ENCODE results near the gene AGFG1. TPM values are rescaled to one million over a fixed set of nuclear protein-coding genes. Genes with fewer than 3 reads are reported as not detected.

Gene AGFG1
- total RNA-seq, 4 donors from 2014 or later, result 41.0 to 60.3 (median 55.0) TPM

DNA sequence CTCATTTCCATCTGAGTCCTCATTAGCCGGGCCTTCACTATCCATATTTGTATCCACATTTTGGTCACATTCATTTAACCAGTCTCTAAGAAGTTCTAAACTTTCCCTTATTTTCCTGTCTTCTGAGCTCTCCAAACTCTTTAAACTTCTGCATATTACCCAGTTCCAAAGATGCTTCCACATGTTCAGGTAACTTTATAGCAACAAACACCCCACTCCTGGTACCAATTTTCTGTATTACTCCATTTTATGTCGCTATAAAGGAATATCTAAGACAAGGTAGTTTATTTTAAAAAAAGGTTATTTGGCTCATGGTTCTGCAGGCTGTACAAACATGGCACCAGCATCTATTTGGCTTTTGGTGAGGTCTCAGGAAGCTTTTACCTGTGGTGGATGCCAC, 38.8 kb upstream of the AGFG1 start:
- 94% methylated on average over 2 of the region's 2 CpGs for WGBS
- no peak for DNase-seq (ENCODE audit: low spot score in 2 of 2)
- no peak overlapping the region for H3K4me3 ChIP-seq
- no peaks in the 10 kb centered on the region for H3K36me3 ChIP-seq
- no peak overlapping the region for H3K27ac ChIP-seq
- TF ChIP-seq POLR2AphosphoS5 (IDR thresholded peaks at IDR 0.05) (no peak), POLR2A (IDR thresholded peaks at IDR 0.05) (no peak), EP300 (IDR thresholded peaks at IDR 0.05) (no peak)
- no peaks in the 10 kb centered on the region for H3K27me3 ChIP-seq
- no peaks in the 10 kb centered on the region for H3K4me1 ChIP-seq
- no peaks in the 10 kb centered on the region for H3K9me3 ChIP-seq

DNA sequence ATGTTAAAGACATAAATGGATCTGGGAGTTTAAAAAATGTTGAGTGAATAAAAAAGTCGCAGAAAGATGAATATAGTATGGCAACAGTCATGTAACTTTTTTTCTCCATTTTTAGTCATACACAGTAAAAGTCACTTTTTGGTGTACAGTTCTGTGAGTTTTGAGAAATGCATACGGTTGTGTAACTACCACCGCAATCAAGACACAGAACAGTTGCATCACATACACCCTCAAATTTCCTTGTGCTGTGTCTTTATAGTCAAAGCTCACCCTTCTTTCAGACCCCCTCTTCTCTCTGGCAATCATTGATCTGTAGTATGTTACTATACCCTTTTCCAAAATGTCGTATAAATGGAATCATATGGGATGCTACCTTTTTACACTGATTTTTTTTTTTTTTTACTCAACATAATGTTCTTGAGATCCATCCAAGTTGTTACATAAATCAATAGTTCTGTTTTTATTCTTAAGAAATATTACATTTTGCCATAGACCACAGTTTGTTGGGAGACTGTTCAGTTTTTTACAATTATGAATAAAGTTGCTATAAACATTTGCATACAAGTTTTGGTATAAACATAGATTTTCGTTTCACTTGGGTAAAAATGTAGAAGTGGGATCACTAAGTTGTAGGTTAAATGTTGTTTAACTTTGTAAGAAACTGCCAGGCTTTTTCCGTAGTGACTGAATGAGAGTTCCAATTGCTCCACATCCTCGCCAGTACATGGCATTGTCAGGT, 35.4 kb upstream of the AGFG1 start:
- H3K27ac ChIP-seq, result no peak overlapping the region
- H3K4me1 ChIP-seq, result no peaks in the 10 kb centered on the region
- H3K36me3 ChIP-seq, result no peaks in the 10 kb centered on the region
- H3K27me3 ChIP-seq, result no peaks in the 10 kb centered on the region
- 78% methylated on average over 7 of the region's 7 CpGs for WGBS
- no peak overlapping the region for H3K4me3 ChIP-seq
- DNase-seq (ENCODE audit: low spot score in 2 of 2), result no peak
- no peaks in the 10 kb centered on the region for H3K9me3 ChIP-seq
- TF ChIP-seq EP300 (IDR thresholded peaks at IDR 0.05), result no peak
- TF ChIP-seq, protein P1, sequence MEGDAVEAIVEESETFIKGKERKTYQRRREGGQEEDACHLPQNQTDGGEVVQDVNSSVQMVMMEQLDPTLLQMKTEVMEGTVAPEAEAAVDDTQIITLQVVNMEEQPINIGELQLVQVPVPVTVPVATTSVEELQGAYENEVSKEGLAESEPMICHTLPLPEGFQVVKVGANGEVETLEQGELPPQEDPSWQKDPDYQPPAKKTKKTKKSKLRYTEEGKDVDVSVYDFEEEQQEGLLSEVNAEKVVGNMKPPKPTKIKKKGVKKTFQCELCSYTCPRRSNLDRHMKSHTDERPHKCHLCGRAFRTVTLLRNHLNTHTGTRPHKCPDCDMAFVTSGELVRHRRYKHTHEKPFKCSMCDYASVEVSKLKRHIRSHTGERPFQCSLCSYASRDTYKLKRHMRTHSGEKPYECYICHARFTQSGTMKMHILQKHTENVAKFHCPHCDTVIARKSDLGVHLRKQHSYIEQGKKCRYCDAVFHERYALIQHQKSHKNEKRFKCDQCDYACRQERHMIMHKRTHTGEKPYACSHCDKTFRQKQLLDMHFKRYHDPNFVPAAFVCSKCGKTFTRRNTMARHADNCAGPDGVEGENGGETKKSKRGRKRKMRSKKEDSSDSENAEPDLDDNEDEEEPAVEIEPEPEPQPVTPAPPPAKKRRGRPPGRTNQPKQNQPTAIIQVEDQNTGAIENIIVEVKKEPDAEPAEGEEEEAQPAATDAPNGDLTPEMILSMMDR (IDR thresholded peaks at IDR 0.05), result no peak
- no peak for TF ChIP-seq POLR2AphosphoS5 (IDR thresholded peaks at IDR 0.05)
- no peak for TF ChIP-seq POLR2A (IDR thresholded peaks at IDR 0.05)

DNA sequence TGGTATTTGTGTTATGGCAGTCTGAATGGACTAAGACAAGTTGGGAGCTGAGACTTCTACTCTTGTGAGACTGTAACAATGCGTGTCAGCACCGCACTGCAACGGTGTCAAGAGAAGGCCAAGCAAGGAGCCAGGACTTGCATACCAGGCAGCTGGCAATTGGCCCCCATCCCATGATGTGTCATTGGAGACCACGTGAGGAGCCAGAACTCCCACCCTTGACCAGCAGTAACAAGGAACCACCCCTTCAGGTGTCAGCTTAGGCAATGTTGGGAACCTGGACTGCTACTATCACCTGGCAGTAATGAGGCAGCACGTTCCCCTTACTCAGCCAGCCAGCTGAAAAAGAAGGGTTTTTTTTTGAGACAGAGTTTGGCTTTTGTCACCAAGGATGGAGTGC, 32.7 kb upstream of the AGFG1 start:
- Histone ChIP-seq H3K27ac (no peak overlapping the region), H3K4me3 (no peak overlapping the region), H3K9me3 (no peaks in the 10 kb centered on the region), H3K36me3 (no peaks in the 10 kb centered on the region), H3K27me3 (no peaks in the 10 kb centered on the region), H3K4me1 (no peaks in the 10 kb centered on the region)
- no peak for DNase-seq (ENCODE audit: low spot score in 2 of 2)
- 77% methylated on average over 1 of the region's 5 CpGs for WGBS
- TF ChIP-seq EP300 (IDR thresholded peaks at IDR 0.05) (no peak), POLR2A (IDR thresholded peaks at IDR 0.05) (no peak), POLR2AphosphoS5 (IDR thresholded peaks at IDR 0.05) (no peak)
- TF ChIP-seq, protein P1 (IDR thresholded peaks at IDR 0.05), result no peak

DNA sequence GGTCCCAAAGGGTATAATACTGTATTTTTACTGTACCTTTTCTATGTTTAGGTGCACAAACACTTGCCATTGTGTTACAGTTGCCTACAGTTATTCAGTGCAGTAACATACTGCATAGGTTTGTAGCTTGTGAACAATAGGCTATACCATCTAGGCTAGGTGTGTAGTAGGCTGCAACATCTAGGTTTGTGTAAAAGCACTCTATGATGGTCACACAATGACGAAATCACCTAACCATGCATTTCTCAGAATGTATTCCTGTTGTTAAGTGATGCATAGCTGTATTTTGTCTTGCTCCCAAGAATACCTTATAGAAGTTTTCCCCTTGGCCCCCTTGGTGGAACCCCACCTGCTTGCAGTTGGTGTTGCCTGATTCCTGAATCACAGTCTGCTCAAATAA, 29.3 kb upstream of the AGFG1 start:
- Histone ChIP-seq H3K27me3 (no peaks in the 10 kb centered on the region), H3K4me1 (no peaks in the 10 kb centered on the region), H3K27ac (no peak overlapping the region), H3K4me3 (no peak overlapping the region), H3K36me3 (no peaks in the 10 kb centered on the region), H3K9me3 (no peaks in the 10 kb centered on the region)
- TF ChIP-seq POLR2AphosphoS5 (IDR thresholded peaks at IDR 0.05) (no peak), POLR2A (IDR thresholded peaks at IDR 0.05) (no peak), EP300 (IDR thresholded peaks at IDR 0.05) (no peak)
- TF ChIP-seq, protein P1 (IDR thresholded peaks at IDR 0.05), result no peak
- 79% methylated on average over 1 of the region's 1 CpG for whole genome bisulfite sequencing
- no peak for DNase-seq (ENCODE audit: low spot score in 2 of 2)

DNA sequence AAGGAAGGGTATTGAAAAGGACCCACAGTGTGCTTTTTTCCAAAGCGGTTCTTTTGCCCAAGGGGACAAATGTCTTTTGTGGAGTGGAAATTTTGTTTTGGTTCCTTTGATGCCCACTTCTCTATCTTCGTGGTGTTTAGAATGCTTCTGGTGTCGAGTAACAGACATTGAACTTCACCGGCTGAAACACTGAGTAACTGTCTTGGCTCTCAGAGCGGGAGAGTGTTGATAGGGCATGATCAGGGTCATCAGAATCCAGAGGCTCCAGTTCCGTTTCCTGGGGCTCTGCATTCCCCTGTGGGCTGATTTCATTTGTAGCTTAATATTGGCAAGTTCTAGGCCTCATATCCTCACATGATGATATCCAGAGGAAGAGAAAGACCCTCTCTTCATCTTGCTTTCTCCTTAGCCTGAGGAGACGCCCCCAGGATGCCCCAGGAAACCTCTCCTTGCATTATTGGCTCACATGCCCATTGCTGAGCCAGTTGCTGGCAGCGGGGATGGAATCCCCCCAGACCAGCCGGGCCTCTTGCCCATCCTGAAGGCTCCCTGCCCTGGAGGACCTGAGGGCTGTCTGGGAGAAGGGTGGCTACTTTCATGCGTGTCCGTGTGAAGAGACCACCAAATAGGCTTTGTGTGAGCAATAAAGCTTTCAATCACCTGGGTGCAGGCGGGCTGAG, 27.9 kb upstream of the AGFG1 start:
- no peaks in the 10 kb centered on the region for H3K4me1 ChIP-seq
- TF ChIP-seq EP300 (IDR thresholded peaks at IDR 0.05) (no peak), POLR2AphosphoS5 (IDR thresholded peaks at IDR 0.05) (no peak), POLR2A (IDR thresholded peaks at IDR 0.05) (no peak)
- TF ChIP-seq, protein P1 (IDR thresholded peaks at IDR 0.05), result no peak
- H3K36me3 ChIP-seq, result no peaks in the 10 kb centered on the region
- H3K4me3 ChIP-seq, result no peak overlapping the region
- no peaks in the 10 kb centered on the region for H3K27me3 ChIP-seq
- H3K9me3 ChIP-seq, result no peaks in the 10 kb centered on the region
- no peak for DNase-seq (ENCODE audit: low spot score in 2 of 2)
- 77% methylated on average over 12 of the region's 12 CpGs for WGBS
- no peak overlapping the region for H3K27ac ChIP-seq

All from suprapubic skin (tissue), 4 donors.